C1 segment of cervical spinal cord (tissue), 14 donors: Measurements from ENCODE around the gene TBC1D17.

Experiments used
- DNase-seq, 14 donors: peaks; one replicate each; lab custom pipeline; 2025; lab: John Stamatoyannopoulos, UW

TBC1D17 gene

DNA sequence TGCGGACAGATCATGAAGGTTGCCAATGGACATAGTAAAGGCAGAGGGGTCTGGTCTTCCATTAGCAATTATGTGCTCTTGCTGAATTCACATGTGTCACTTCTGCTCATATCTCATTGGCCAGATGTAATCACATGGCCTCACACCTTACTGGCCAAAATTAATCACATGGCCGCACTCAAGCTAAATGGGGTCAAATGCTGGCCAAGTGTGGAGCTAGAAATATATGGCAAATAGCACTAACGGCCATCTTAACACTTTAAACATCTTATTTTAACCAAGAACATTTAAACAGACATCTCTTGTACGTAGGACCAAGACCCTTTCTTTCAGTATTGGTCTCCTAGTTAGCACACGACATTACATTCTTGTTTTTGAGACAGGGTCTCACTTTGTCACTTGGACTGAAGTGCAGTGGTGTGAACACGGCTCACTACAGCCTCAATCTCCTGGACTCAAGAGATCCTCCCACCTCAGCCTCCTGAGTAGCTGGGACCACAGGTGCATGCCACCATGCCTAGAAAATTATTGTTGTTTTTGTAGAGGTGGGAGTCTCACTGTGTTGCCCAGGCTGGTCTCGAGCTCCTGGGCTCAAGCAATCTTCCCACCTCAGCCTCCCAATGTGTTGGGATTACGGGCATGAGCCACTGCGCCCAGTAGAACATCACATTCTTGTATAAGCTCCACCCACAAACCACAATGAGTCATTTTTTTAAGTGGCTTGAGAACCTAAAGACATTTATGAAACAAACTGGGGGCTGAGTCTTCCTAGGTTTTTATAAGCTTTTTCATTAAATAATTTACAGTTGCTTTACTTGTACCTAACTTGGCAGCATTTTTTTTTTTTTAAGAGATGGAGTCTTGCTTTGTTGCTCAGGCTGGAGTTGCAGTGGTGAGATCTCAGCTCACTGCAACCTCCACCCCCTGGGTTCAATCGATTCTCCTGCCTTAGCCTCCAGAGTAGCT lies 29.5 kb upstream of the TBC1D17 start:
- no peak for DNase-seq

DNA sequence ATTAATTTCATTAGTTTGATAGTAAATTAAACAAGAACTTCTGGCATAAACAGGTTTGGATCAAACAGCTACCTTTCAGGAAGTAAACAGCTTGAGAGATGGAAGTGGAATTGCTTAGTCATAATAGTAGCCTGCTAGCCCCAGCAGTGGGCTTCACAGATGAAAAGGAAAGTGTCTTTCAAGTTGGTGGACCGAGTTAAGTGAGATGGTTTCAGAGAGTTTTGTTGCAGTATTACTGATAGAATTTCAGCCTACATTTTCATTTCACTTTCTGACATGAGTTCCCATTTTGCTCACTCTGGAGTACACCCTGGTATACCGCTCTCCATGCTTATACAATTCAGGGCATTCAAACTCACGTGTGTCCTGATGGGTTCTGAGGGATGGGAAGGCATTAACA lies 28.6 kb upstream of the TBC1D17 start:
- no peak for DNase-seq

DNA sequence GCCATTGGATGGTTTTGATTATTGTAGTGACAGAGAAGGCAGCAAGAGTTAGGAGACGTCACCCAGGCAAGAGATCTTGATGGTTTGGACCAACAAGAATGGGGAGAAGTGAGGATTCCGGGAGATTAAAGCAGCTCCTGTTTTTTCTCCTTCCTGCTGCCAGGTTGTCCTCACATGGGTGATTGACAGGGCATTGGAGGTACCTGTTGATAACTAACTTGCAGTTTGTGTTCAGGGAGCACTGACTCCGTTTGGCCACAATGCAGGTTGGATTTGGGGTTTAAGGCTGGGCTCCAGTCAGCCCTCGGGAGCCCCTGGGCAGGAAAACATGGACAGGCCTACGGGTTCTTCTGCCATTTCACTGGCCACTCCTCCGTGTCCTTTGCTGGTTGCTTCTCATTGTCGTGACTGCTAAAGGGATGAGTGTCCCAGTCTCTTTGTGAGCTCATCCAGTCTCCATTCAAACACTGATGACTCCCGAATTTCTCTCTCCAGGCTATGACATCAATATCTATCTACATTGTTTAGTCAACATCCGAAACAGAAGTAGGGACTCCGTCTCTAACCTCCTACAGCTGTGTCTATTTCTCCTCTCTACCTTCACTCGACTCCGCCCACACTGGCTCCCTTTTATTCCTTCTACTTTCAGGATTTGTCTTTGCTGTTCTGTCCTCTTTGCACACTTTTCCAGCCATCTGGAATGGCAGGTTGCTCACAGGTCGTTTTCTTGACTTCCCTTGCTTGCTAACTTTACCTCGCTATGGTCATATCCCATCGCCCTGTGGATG lies 27.9 kb upstream of the TBC1D17 start:
- no peak for DNase-seq

DNA sequence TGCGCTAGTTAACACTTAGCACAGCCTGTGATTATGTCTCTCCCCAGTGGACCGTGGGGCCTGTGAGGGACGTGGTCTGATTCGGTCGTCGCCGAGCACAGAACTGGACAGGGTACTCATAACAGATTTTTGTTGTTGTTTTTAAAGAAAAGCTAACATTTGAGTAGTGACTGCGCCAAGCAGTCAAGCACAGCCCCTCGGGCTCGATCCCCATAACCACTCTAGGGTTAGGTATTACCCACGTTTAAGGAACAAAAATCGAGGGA lies 27.3 kb upstream of the TBC1D17 start:
- DNase-seq: no peak

DNA sequence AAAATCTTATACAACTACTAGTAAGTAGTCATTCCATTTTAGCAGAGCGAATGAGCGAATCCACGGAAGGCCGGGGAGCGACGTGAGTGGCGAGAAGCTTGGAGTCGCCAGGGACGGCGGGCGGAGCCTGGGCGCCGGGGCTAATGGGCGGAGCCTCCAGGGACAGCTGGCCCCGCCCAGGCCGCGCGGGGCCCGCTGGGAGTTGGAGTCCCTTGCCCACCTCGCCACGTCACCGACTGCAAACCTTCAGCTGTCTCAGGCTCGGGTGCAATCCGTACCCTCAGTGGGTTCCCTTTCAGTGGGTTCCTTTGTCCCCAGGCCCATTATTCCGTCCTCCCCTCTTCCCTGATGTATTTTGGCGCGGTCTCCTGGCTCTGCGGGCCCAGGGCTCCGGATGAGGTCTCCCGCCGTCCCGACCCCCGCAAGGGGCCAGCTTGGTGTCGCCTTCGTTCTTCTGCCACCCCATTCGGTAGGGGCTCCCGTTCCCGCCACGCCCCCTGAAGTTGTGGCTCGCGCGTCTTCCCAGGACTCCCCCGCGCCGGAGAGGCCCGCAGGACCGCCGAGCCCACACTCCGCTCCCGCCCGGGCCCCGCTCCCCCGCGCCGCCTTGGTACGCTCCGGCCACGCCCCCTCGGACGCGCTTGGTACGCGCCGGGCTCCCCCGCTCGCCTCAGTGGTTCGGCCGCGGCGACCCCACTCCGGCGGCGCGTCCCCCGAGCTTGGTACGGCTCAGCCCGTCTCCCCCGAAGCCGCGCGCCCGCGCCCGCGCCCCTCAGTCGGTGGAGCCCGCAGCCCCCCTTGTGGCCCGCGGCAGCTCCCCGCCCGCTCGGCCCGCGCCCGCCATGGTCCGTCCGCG lies 26.8 kb upstream of the TBC1D17 start, which contains the start of gene PTOV1:
Gene PTOV1, plus strand, starts transcription at position 673 of the 856 bp plus-strand sequence.
- peak in 13 of 14 donors; percentile 72 to 95 (median 90) for DNase-seq

DNA sequence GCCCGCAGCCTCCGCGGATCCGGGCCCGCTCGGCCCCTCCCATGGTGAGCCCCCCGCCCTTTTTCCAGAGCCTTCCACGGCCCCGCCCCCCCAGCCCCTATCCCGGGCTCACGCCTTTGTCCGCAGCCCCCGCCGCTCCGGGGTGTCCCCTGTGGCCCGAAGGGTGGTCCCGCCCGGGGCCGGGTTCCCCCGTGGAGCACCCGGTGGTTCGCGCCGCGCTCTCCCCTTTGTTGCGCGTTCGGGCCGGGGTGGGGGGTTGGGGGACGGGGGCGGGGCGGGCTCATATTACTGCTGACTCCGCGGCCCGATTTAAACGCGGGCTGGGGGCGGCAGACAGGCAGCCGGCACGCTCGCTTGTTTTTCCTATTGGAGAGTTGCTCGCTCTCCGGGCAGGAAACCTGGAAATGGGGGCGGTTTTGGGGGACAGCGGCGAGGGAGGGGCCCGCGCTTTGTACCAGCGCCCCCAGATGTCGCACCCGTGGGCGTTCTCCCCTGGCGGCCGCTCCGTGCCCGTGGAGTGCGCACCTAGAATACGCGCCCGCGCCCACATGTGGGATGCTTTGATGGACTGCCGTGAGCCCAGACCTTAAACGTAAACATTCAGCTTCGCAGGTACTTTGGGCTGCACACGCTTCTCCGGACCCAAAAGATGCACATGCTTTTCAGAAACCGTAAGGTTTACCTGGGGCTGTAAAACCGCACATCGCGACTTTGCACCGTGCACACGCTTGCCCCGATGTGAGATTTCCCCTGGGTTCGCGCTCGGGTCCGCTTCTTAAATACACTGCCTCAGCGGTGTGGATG lies 25.8 kb upstream of the TBC1D17 start:
- DNase-seq: peak in 4 of 14 donors; percentile 27 to 47 (median 41)

DNA sequence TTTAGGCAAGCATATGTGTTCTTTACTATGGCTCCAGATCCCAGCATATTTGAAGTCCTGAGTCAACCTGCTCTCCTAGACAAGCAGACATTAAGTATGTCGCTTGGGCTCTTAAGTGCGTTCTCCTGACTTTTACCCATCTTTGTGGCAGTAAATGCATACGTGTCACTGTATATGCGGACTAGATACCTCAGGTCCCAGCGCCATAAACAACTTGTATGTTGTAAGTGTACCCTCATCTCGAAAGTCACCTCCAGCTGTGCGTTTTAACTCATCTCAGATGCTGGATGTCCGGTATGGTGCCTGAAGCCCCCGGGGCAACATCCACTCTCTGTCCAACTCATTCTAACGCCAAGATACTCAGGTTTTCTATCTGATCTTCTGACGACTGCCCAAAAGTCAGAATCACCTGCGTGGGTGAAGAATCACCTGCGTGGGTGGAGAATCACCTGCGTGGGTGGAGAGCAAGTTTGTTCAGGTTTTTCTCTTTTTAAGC lies 24.8 kb upstream of the TBC1D17 start:
- no peak for DNase-seq

DNA sequence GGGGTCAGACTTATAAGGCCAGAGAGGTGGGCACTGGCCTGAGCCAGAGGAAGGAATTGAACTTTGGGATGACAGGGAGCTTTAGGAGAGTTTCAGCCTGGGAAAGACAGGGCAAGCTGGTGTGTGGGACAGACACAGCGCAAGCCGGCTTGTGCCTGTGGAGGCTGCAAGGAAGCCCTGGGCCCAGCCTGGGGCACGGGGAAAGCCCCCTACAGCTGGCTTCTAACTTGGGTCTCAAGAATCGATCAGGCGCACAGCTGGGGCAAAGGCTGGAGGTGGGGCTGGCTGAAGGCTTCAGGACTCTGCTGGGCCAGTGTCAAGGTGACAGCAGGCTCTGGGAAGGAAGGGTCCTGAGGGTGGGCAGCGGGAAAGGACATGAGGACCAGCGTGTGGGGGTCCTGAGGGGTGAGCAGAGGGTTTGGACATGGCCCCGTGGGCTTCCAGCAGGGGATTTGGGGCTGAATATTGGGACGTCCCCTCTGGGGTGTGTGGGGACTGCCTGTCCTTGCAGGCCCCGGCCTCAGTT lies 23.6 kb upstream of the TBC1D17 start:
- DNase-seq: no peak

DNA sequence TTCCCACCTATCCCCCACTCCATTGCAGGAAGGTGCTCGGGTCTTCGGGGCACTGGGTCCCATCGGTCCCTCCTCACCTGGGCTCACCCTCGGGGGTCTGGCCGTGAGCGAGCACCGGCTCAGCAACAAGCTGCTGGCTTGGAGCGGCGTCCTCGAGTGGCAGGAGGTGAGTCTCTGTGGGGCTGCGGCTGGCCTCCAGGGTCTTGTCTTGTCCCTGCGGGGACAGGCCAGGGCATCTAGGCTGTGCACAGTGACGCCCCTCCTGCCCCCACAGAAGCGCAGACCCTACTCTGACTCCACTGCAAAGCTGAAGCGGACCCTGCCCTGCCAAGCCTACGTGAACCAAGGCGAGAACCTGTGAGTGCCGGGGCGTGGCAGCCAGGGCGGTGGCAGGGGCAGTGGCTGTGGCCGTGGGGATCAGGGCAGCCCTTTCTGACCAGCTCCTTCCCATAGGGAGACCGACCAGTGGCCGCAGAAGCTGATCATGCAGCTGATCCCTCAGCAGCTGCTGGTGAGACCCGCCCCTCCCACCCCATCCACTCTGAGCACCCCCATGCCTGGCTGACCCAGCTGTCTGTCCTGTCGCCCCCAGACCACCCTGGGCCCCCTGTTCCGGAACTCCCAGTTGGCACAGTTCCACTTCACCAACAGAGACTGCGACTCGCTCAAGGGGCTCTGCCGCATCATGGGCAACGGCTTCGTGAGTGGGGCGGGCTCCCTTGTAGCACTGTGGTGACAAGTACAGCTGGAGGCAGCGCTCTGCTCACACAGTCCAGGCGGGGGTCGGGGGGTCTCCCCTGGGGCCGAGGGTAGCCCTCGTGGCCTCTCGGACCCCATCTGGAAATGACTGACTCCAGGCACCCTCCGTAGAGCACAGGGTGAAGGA lies 22.9 kb upstream of the TBC1D17 start:
- no peak for DNase-seq

DNA sequence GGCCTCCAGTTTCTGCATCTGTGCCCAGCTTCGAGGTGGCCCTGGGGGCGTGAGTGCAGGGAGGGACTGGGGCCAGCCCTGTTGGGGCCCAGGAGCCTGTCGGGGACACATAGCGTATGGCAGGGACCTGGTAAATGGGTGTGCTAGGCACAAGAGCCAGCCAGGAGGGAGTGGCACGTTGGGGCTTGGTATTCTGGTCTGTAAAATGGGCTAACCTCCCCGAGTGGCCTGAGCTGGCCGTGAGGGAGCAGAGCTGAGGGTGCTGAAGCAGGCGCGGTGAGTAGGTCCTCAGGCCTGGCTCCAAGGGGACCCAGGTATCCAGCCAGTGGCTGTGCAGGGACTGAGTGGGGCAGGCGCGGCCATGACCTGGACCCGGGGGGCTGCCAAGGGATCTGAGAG lies 22.2 kb upstream of the TBC1D17 start:
- DNase-seq: no peak

DNA sequence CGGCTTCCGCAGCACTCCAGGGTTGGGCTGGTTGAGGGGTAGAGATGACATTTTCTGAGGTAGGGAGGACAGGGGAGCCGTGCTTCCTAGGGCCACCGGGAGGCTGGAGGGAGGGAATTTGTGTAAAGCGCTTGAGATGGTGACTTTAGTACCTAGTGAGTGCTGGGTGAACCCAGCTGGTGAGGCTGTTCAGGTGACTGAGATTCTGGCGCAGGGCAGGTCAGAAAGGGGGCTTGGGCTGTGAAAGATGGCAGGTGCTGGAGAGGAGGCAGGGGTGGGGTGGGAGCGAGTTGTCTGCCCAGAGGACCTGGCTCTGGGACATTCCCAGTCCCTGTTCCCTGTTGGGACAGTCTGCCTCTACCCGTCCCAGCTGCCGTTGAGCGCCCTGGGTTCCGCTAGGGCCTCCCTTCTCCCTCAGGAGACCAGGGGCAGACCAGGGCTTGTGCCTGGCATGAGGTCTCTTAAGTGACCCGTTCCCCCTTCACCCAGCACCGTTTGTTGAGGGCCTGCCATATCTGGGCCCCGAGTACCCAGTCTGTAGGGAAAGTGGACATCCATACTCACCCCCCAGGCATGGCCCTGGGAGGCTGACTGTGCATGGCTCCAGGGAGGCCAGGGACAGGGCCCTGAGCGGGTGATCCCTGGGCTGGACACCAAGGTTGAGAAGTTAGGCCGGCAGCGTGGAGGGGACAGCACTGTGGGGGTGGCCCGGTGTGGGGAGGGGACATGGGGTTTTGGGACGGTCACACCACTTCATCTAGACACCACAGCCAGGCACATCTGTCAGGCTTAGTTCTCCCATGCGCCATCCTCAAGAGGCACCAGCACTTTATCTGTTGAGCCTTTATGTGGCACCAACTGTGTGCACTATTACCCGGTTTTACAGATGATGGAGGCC lies 21.6 kb upstream of the TBC1D17 start:
- no peak for DNase-seq

DNA sequence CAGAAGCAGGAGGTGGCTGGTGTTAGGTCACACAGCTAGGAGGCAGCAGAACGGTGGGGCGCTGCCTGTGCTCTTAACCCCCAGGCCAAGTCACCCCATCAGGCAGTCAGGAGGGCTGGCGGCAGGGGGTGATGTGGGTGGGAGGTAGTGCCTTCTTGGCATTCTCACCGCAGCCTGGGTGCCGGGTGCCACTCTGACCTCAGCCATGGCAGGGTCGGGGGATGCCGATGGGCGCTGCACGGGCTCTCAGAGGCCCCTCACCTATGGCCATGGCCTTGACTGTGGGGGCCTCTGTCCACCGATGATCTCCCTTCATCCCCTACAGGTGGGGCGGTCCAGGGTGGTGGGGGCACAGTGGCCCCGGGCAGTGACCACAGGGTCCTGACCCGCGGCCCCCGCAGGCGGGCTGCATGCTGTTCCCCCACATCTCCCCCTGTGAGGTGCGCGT lies 20.9 kb upstream of the TBC1D17 start:
- no peak for DNase-seq

DNA sequence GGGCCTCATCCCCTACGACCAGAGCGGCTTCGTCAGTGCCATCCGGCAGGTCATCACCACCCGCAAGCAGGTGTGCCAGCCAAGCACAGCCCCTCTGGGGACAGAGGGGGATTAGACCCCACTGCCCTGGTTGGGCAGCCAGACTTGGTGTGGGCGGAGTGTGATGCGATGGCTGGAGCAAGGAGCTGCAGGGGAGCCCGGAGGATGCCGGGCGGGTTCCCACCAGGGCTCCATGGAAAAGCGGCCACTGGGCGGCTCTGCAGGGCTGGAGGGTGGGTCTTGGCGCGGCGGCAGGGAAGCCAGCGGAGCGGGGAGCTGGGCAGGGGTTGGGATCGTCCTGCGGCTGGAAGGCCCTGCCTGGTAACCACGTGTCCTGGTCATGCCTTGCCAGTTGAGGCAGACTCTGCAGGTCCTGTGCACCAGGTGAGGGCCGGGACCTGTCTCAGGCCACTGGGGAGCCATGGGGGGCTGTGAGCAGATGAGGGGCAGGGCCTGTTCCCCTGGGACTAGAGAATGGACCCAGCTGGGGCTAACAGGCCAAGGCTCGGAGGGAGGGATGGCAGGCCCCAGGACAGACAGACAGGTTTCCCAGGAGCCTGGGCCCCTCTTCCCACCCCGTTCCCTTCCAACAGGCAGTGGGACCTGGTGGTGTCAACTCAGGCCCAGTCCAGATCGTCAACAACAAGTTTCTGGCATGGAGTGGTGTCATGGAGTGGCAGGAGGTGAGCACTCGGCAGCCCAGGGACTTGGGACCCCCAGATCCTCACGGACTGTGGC lies 20.3 kb upstream of the TBC1D17 start:
- DNase-seq: no peak

DNA sequence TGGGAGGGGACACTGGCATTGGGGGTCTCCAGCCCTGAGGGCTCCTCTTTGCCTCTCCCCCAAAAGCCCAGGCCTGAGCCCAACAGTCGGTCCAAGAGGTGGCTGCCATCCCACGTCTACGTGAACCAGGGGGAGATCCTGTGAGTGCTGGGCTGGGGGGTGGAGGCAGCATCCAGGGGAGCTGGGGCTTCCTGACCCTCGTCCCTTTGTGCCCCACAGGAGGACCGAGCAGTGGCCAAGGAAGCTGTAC lies 19.7 kb upstream of the TBC1D17 start:
- DNase-seq: no peak

DNA sequence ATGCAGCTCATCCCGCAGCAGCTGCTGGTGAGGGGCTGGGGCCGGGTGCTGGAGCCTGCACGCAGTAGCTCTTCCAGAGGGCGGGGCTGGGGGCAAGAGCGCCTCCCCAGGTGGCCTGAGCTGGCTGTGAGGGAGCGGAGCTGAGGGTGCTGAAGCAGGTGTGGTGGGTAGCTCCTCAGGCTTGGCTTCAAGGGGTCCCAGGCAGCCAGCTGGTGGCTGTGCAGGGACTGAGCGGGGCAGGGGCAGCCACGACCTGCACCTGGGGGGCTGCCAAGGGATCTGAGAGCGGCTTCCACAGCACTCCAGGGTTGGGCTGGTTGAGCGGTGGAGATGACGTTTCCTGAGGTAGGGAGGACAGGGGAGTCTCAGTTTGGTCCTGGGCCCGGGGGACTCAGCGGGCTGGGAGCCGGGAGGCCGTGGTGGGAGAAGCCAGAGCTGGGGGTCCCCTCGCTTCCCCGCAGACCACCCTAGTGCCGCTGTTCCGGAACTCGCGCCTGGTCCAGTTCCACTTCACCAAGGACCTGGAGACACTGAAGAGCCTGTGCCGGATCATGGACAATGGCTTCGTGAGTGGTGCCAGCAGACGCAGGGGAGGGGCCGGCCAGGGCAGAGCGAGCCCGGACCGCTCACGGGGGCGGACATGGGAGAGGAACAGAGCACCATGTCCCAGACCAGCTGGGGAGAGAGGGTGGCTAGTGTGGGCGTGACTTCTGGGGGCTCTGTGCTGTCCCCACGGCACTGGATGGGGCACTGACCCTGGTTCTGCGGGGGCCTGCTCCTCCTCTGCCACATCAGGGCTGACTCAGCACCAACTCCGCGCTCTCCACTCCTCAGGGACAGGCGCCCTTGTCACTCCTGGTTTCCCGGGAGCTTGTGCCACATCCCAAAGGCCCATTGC lies 19.2 kb upstream of the TBC1D17 start:
- DNase-seq: peak in 9 of 14 donors; percentile 21 to 79 (median 45)

DNA sequence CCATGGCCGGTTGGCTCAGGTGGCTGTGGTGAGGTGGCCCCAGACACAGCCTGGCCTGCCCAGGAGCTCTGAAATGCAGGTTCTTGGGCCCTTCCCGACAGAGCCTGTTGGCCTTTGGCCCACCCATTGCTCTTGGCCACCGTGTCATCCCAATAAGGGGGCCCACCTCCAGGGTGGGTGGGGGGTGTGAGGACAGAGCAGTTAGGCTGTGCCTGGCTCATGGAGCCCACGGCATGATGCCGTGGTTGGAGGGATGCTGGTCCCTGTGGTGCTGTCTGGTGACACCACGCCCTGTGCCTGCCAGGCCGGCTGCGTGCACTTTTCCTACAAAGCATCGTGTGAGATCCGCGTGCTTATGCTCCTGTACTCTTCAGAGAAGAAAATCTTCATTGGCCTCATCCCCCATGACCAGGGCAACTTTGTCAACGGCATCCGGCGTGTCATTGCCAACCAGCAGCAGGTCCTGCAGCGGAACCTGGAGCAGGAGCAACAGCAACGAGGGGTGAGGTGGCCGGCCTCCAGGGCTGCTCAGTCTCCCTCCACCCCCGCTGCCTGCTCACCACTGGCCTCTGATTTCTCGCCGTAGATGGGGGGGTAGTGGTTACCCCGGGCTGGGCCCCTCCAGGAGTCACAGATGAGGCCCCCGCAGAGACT lies 17.7 kb upstream of the TBC1D17 start:
- no peak for DNase-seq
